M059J (cell line): ENCODE results near the gene ZNF277. TPM values are rescaled to one million over a fixed set of nuclear protein-coding genes. Genes with fewer than 3 reads are reported as not detected.
"Not testable (repeated sequence)": the region's sequence is repeated elsewhere in the genome, so short reads cannot be mapped to it uniquely, and the experiment has no call there.

Source experiments
- DNase-seq: peaks from one replicate; pipeline ENCODE4 v3.0.0-alpha.2; 2012; ENCODE audit warnings: low read depth
- total RNA-seq: library from RNA; depleted of rRNA; stranded (reverse); fragments of >200 nt; shearing (Covaris generic); gene quantifications from 2 replicates; pipeline ENCODE4 v1.2.3, GENCODE V29; 2014

ZNF277 gene
- total RNA-seq, 1 experiment from 2014 or later, result 20.6 TPM

- no peak for DNase-seq
Observed at GRCh38 chr7:112292162-112292561, 85.7 kb downstream of the ZNF277 start.

- peak; percentile 27 for DNase-seq
Observed at GRCh38 chr7:112293416-112293815, 86.9 kb downstream of the ZNF277 start.

GRCh38 chr7:112296432-112296831 lies 89.9 kb downstream of the ZNF277 start:
- DNase-seq, result peak; percentile 32

- no peak for DNase-seq
Observed at GRCh38 chr7:112297681-112298080, 91.2 kb downstream of the ZNF277 start.

- no peak for DNase-seq
Observed at GRCh38 chr7:112298543-112299100, 92.1 kb downstream of the ZNF277 start.

GRCh38 chr7:112300072-112300471 lies 93.6 kb downstream of the ZNF277 start:
- DNase-seq, result no peak

GRCh38 chr7:112300831-112301407 lies 94.4 kb downstream of the ZNF277 start:
- DNase-seq, result no peak

- no peak for DNase-seq
Observed at GRCh38 chr7:112302566-112302965, 96.1 kb downstream of the ZNF277 start.

- no peak for DNase-seq
Observed at GRCh38 chr7:112306903-112307302, 100.4 kb downstream of the ZNF277 start.

- DNase-seq, result no peak
Observed at GRCh38 chr7:112307506-112307905, 101.0 kb downstream of the ZNF277 start.

- no peak for DNase-seq
Observed at GRCh38 chr7:112308974-112309373, 102.5 kb downstream of the ZNF277 start.

- not testable (repeated sequence) for DNase-seq
Observed at GRCh38 chr7:112316803-112317202, 110.3 kb downstream of the ZNF277 start.

- no peak for DNase-seq
Observed at GRCh38 chr7:112322070-112322469, 115.6 kb downstream of the ZNF277 start.

- DNase-seq, result no peak
Observed at GRCh38 chr7:112327566-112327965, 121.1 kb downstream of the ZNF277 start.

- no peak for DNase-seq
Observed at GRCh38 chr7:112331492-112331891, 125.0 kb downstream of the ZNF277 start.

GRCh38 chr7:112334366-112334765 lies 127.9 kb downstream of the ZNF277 start:
- no peak for DNase-seq

GRCh38 chr7:112336261-112336660 lies 129.8 kb downstream of the ZNF277 start:
- DNase-seq, result no peak

- no peak for DNase-seq
Observed at GRCh38 chr7:112336936-112337576, 130.6 kb downstream of the ZNF277 start.

- DNase-seq, result no peak
Observed at GRCh38 chr7:112337892-112338291, 131.4 kb downstream of the ZNF277 start.

GRCh38 chr7:112338786-112339185 lies 132.3 kb downstream of the ZNF277 start:
- DNase-seq, result no peak

GRCh38 chr7:112341464-112341863 lies 135.0 kb downstream of the ZNF277 start:
- DNase-seq, result no peak

GRCh38 chr7:112346381-112347060 lies 140.0 kb downstream of the ZNF277 start:
- no peak for DNase-seq

GRCh38 chr7:112347088-112347487 lies 140.6 kb downstream of the ZNF277 start:
- DNase-seq, result no peak
